M059J (cell line): Measurements from ENCODE around the gene ATP5PB. TPM values are rescaled to one million over a fixed set of nuclear protein-coding genes. Genes with fewer than 3 reads are reported as not detected.

ENCODE experiments used
- DNase-seq: peaks from one replicate; pipeline ENCODE4 v3.0.0-alpha.2; 2012; ENCODE audit warnings: low read depth
- total RNA-seq: library from RNA; depleted of rRNA; stranded (reverse); fragments of >200 nt; shearing (Covaris generic); gene quantifications from 2 replicates; pipeline ENCODE4 v1.2.3, GENCODE V29; 2014; rRNA removed

ATP5PB gene
- total RNA-seq, 1 experiment from 2014 or later: 582 TPM

DNA sequence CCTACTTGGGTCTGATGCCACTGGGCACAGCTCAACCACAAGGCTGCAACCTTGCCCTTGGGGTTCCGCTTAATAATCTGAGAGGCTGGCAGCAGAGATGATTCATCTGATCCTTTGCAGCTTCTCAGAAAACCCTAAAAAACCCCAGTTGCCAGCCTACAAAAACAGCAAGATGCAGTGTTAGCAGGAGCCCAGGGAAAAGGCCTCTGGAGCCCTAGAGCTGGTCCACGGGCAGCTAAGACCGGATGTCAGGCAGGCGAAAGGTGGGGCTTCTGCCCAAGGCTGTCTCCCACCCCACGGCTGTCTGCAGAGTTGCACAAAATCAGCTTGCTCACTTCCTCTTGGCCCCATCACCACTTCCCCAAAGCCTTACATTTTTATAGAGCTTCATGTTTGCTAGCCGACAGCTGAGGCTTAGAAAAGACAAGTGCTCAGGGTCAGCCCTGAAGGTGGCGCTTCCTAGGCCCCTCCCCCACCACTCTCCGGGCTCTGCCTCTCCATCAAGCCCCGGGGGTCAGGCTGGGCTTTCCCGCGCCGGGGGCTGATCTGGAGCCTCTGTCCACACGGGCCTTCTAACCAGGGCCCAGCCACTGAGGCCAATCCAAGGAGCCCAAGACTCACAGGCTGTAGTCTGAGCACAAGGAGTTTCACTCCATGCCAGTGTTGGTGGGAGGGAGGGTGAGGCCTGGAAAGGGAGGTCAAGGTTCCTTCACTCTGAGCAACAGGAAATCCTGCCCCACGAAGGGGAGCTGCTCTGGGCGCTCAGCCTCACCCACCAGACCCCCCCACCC is 58.3 kb downstream of the ATP5PB start:
- DNase-seq: peak; percentile 92

DNA sequence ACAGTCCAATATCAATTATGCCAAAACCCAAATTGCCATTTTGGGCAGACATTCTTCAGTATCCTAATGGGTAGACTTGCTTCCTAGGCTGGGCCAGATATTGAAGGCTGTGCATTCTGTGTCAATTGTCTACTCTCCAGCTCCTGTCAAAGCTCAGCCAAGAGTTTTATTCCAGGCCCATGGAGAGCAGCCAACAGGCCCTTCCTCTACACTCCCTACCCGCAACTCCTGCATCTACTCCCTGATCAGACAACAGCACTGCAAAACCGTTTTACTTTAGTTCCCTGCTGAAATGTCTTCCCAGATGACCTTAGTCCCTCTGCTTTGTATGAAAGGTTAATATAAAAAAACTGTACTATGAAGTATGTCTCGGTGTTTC is 60.7 kb downstream of the ATP5PB start:
- DNase-seq: no peak

DNA sequence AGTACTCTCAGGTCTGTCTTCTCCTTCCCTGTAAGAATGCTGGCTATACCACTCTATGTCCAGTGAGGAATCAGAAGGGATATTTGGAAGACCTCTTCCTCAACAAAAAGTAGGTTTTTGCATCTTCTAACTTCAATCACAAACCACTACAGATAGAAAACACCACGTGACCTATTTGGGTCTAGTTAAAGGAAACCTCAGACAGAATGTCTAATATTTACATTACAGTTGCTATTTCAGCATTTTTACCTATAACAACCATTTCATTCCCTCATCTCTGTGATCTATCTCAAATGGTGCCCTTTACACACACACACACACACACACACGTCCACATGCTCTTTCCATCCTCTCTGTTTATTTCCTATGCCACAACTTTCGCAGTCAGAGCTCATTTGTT is 62.1 kb downstream of the ATP5PB start:
- no peak for DNase-seq

Other genes starting within 250 kb of the ATP5PB start
- gene DENND2D, start 248.8 kb upstream of the ATP5PB start, total RNA-seq: 4.3 and 10.2 TPM in 2 replicates
- gene CHI3L2, start 221.8 kb upstream of the ATP5PB start, total RNA-seq: 0.15 and 0.37 TPM in 2 replicates
- not detected in 2 replicates for gene CHIA, start 158.6 kb upstream of the ATP5PB start, total RNA-seq
- 0.15 and 0.37 TPM in 2 replicates for gene OVGP1, start 21.7 kb upstream of the ATP5PB start, total RNA-seq
- gene WDR77, start 208 bp upstream of the ATP5PB start, total RNA-seq: 52.9 and 84.5 TPM in 2 replicates
- 0.05 TPM in 1 of 2 replicates, not detected in the other for gene C1orf162, start 24.5 kb downstream of the ATP5PB start, total RNA-seq
- gene ADORA3, start 54.2 kb downstream of the ATP5PB start, total RNA-seq: not detected in 2 replicates
- gene TMIGD3, start 54.2 kb downstream of the ATP5PB start, total RNA-seq: not detected in 2 replicates
- 40.5 and 68.7 TPM in 2 replicates for gene RAP1A, start 170.3 kb downstream of the ATP5PB start, total RNA-seq